Endothelial cell of umbilical vein (primary cell): Measurements from ENCODE around the gene PAPPA. TPM values are rescaled to one million over a fixed set of nuclear protein-coding genes. Genes with fewer than 3 reads are reported as not detected.
A peak's percentile ranks its signal among the peaks of the same experiment; 100 is the strongest.

Experiments used
- BruUV-seq: library from RNA; stranded (reverse); fragments of 400-500 nt; replicated peaks from 2 replicates; lab custom pipeline; 2021; lab: Mats Ljungman, UMichigan
- CTCF ChIA-PET: fragments of 300-600, 350-600 bp; sonication (Branson Sonifier 250); formaldehyde crosslinking; loops from one replicate; lab custom pipeline; 2021; ENCODE audit warnings: antibody characterized with exemption, inconsistent platforms; lab: Charles Lee
- POLR2A ChIA-PET: fragments of 300-600, 350-600 bp; sonication (Branson Sonifier 250); formaldehyde crosslinking; loops from one replicate; lab custom pipeline; 2021; ENCODE audit warnings: antibody characterized with exemption, inconsistent platforms; lab: Charles Lee
- DNase-seq: peaks from one replicate; pipeline ENCODE4 v3.0.0-alpha.2; 2011; ENCODE audit warnings: low read depth, low spot score
- FAIRE-seq: peaks from 2 replicates; lab custom pipeline; 2011; peaks lifted over from hg19 to GRCh38; lab: Jason Lieb, UNC
- H2AFZ ChIP-seq: 2 replicates; pipeline ENCODE4 v1.6.0; 2012; ENCODE audit warnings: low read depth, low read length, control low read depth, inconsistent platforms
- H3K27ac ChIP-seq: 2 replicates; pipeline ENCODE4 v1.5.1; 2011; ENCODE audit warnings: low read depth, mild to moderate bottlenecking, control low read depth, low read length, moderate library complexity; ENCODE audit not compliant: insufficient read depth
- H3K27me3 ChIP-seq, 2 experiments: 2 replicates each; pipeline versions ENCODE4 v1.6.0 to v1.6.1; 2011; ENCODE audit warnings: low read length in 2 of 2, mixed read lengths in 1 of 2; ENCODE audit not compliant: control insufficient read depth in 2 of 2, insufficient read depth in 2 of 2
- H3K36me3 ChIP-seq, 2 experiments: 2 replicates in 1 of 2; 3 replicates in 1 of 2; pipeline ENCODE4 v1.5.1; 2011; ENCODE audit warnings: low read length in 2 of 2, mild to moderate bottlenecking in 1 of 2, moderate library complexity in 1 of 2; ENCODE audit not compliant: control insufficient read depth in 2 of 2, insufficient read depth in 2 of 2; ENCODE audit errors: extremely low read depth in 1 of 2
- H3K4me1 ChIP-seq: 3 replicates; pipeline ENCODE4 v1.5.1; 2011; ENCODE audit warnings: mild to moderate bottlenecking, low read length; ENCODE audit not compliant: control insufficient read depth, insufficient read depth; ENCODE audit errors: extremely low read depth
- H3K4me2 ChIP-seq: 2 replicates; pipeline ENCODE4 v1.6.1; 2011; ENCODE audit warnings: low read length, control low read depth, mixed read lengths; ENCODE audit not compliant: insufficient read depth
- H3K4me3 ChIP-seq, 3 experiments: fragments of 200-600 bp in 1 of 3; sonication (generic), shearing (Covaris generic) in 1 of 3; replicated peaks in 1 of 3; 2 replicates each; pipeline ENCODE4 v1.5.1; 2011 to 2016; ENCODE audit warnings: control low read depth in 3 of 3, low read length in 3 of 3, mild to moderate bottlenecking in 2 of 3, inconsistent platforms in 1 of 3, low read depth in 1 of 3, moderate library complexity in 1 of 3; ENCODE audit not compliant: insufficient read depth in 1 of 3
- H3K79me2 ChIP-seq: 2 replicates; pipeline ENCODE4 v1.6.0; 2012; ENCODE audit warnings: low read length, inconsistent platforms; ENCODE audit not compliant: control insufficient read depth, insufficient read depth
- H3K9ac ChIP-seq: replicated peaks from 2 replicates; pipeline ENCODE3; 2011; ENCODE audit warnings: low read length, control low read depth; ENCODE audit not compliant: insufficient read depth; ENCODE audit errors: extremely low read depth
- H3K9me1 ChIP-seq: replicated peaks from 3 replicates; pipeline ENCODE4 v1.6.0; 2011; ENCODE audit warnings: mild to moderate bottlenecking, low read length; ENCODE audit not compliant: control insufficient read depth, insufficient read depth; ENCODE audit errors: extremely low read depth
- H3K9me3 ChIP-seq: replicated peaks from 2 replicates; pipeline ENCODE4 v1.5.1; 2012; ENCODE audit warnings: low read length, inconsistent platforms; ENCODE audit not compliant: control insufficient read depth, insufficient read depth
- H4K20me1 ChIP-seq: replicated peaks from 2 replicates; pipeline ENCODE3; 2011; ENCODE audit warnings: mild to moderate bottlenecking, low read length; ENCODE audit not compliant: control insufficient read depth, insufficient read depth; ENCODE audit errors: extremely low read depth
- EZH2 ChIP-seq: IDR thresholded peaks from 2 replicates; pipeline ENCODE4 v1.6.1; 2012; ENCODE audit warnings: borderline replicate concordance, low read depth, mild to moderate bottlenecking, moderate library complexity, low read length, inconsistent platforms; ENCODE audit not compliant: severe bottlenecking
- FOS ChIP-seq: IDR thresholded peaks from 2 replicates; pipeline ENCODE4 v1.6.1; 2011; ENCODE audit warnings: mild to moderate bottlenecking, low read length, moderate library complexity, borderline replicate concordance; ENCODE audit not compliant: insufficient read depth
- GATA2 ChIP-seq: IDR thresholded peaks from 2 replicates; pipeline ENCODE4 v1.7.0; 2011; ENCODE audit warnings: low read depth, mild to moderate bottlenecking, moderate library complexity, mixed read lengths, low read length; ENCODE audit not compliant: insufficient read length, insufficient read depth
- JUN ChIP-seq: IDR thresholded peaks from 2 replicates; pipeline ENCODE4 v1.6.1; 2011; ENCODE audit warnings: borderline replicate concordance, low read depth; ENCODE audit not compliant: insufficient read length, insufficient read depth
- MYC ChIP-seq: IDR thresholded peaks from one replicate; pipeline ENCODE4 v1.6.1; 2011; ENCODE audit warnings: mild to moderate bottlenecking, low read depth, low read length
- POLR2A ChIP-seq: IDR thresholded peaks from 2 replicates; pipeline ENCODE4 v1.6.1; 2012; ENCODE audit warnings: low read depth, mild to moderate bottlenecking, control low read depth, low read length
- POLR2AphosphoS5 ChIP-seq: IDR thresholded peaks from 2 replicates; pipeline ENCODE4 v1.6.1; 2012; ENCODE audit warnings: low read depth, mild to moderate bottlenecking, control low read depth, low read length, moderate library complexity; ENCODE audit not compliant: insufficient read depth
- dilution Hi-C: fragments of 300-500 bp; cut with MboI; formaldehyde crosslinking; loops from one replicate; pipeline ENCODE4 v1.15.0; 2019; ENCODE audit warnings: low sequenced_read_pairs; ENCODE audit not compliant: extremely low pct_ligation_motif_present
- intact Hi-C: fragments of 100-400 bp; cut with micrococcal nuclease; formaldehyde crosslinking; loops from one replicate; pipeline ENCODE4 v1.10.0; 2022
- polyA plus RNA-seq, 4 experiments: library from polyadenylated mRNA; depleted of rRNA in 3 of 4; stranded (reverse) in 3 of 4; unstranded in 1 of 4; fragments of >200 nt; gene quantifications; 2 replicates each; pipeline versions ENCODE4 v1.2.1 to v1.2.3, GENCODE V29; 2011 to 2012; ENCODE audit warnings: missing spikeins in 1 of 4
- total RNA-seq: library from RNA; stranded (reverse); gene quantifications from 2 replicates; pipeline ENCODE4 v1.2.3, GENCODE V29; 2021
- TF ChIP-seq, protein P1 (sequence below), 2 donors: IDR thresholded peaks; 1 replicate in 1 of 2; 2 replicates in 1 of 2; pipeline ENCODE4 v1.5.1; 2011; ENCODE audit warnings: low read length in 2 of 2, mild to moderate bottlenecking in 2 of 2, moderate library complexity in 2 of 2, control low read depth in 1 of 2, inconsistent platforms in 1 of 2, low read depth in 1 of 2; ENCODE audit not compliant: insufficient read depth in 1 of 2; ENCODE audit errors: extremely low read depth in 1 of 2
- TF ChIP-seq, protein P2 (sequence below): IDR thresholded peaks from 2 replicates; pipeline ENCODE4 v1.6.1; 2011; ENCODE audit not compliant: insufficient read depth, insufficient read length

Gene PAPPA
- total and polyA plus RNA-seq, 2 donors (not counting 3 experiments of a cell fraction or from before 2014, with no cell fraction given) = 0.13 to 0.41 TPM

DNA sequence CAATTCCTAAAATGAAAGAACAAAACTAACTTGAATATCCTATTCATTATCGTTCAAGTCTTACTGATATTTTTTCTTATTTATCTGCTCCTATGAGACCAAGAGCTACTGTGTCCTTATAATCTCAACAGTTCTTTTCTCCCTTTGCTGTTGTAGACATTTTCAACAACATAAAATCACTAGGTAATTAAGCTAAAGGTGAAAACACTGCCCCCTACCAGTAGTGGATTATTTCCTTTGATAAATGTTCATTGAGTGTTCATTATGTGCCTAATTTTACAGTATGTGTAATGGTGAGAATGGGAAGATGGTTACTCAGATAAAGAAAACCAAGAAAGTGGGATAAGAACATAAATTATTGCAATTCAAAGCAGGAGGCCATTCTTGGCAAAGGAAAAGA is 41.4 kb upstream of the PAPPA start:
- Histone ChIP-seq H3K79me2 (no peaks in the 10 kb centered on the region), H3K9me1 (no peaks in the 10 kb centered on the region), H3K27ac (no peak overlapping the region), H3K9me3 (no peaks in the 10 kb centered on the region), H3K4me1 (no peaks in the 10 kb centered on the region), H4K20me1 (no peaks in the 10 kb centered on the region), H3K9ac (no peak overlapping the region), H3K27me3 (no peaks in the 10 kb centered on the region), H3K4me2 (no peak overlapping the region), H3K4me3 (no peak overlapping the region), H2AFZ (no peak overlapping the region), H3K36me3 (no peaks in the 10 kb centered on the region)
- no TSS peak for BruUV-seq
- intact Hi-C loops (no loop called here), dilution Hi-C loops (no loop called here)
- no peak for FAIRE-seq
- CTCF ChIA-PET = interaction anchor here (0.6 to 0.9 kb wide), 2 partner anchors 229 to 519 kb away, joined by 3 read pairs; no protein-coding TSS in a partner anchor
- TF ChIP-seq POLR2AphosphoS5 (no peak), FOS (no peak), JUN (no peak), EZH2 (no peak), GATA2 (no peak), POLR2A (no peak), MYC (no peak)
- TF ChIP-seq, protein P1, sequence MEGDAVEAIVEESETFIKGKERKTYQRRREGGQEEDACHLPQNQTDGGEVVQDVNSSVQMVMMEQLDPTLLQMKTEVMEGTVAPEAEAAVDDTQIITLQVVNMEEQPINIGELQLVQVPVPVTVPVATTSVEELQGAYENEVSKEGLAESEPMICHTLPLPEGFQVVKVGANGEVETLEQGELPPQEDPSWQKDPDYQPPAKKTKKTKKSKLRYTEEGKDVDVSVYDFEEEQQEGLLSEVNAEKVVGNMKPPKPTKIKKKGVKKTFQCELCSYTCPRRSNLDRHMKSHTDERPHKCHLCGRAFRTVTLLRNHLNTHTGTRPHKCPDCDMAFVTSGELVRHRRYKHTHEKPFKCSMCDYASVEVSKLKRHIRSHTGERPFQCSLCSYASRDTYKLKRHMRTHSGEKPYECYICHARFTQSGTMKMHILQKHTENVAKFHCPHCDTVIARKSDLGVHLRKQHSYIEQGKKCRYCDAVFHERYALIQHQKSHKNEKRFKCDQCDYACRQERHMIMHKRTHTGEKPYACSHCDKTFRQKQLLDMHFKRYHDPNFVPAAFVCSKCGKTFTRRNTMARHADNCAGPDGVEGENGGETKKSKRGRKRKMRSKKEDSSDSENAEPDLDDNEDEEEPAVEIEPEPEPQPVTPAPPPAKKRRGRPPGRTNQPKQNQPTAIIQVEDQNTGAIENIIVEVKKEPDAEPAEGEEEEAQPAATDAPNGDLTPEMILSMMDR (IDR thresholded peaks at IDR 0.05; ENCODE audit: extremely low read depth in 1 of 2, insufficient read depth in 1 of 2, low read depth in 1 of 2, low read length in 2 of 2) = no peak
- TF ChIP-seq, protein P2, sequence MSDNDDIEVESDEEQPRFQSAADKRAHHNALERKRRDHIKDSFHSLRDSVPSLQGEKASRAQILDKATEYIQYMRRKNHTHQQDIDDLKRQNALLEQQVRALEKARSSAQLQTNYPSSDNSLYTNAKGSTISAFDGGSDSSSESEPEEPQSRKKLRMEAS = no peak
- POLR2A ChIA-PET = no interaction called here
- peak; percentile 5 for DNase-seq
